NB4 (cell line): ENCODE measurements around the gene EMP1.

Experiments
- POLR2A ChIP-seq: IDR thresholded peaks from 2 replicates; pipeline ENCODE4 v1.6.1; 2011; ENCODE audit warnings: mild to moderate bottlenecking; ENCODE audit not compliant: insufficient read length; ENCODE audit errors: extremely low read depth
- TF ChIP-seq, protein P1 (sequence below): IDR thresholded peaks from one replicate; pipeline ENCODE4 v1.5.1; 2012; ENCODE audit warnings: low read depth, low read length

- TF ChIP-seq, protein P1, sequence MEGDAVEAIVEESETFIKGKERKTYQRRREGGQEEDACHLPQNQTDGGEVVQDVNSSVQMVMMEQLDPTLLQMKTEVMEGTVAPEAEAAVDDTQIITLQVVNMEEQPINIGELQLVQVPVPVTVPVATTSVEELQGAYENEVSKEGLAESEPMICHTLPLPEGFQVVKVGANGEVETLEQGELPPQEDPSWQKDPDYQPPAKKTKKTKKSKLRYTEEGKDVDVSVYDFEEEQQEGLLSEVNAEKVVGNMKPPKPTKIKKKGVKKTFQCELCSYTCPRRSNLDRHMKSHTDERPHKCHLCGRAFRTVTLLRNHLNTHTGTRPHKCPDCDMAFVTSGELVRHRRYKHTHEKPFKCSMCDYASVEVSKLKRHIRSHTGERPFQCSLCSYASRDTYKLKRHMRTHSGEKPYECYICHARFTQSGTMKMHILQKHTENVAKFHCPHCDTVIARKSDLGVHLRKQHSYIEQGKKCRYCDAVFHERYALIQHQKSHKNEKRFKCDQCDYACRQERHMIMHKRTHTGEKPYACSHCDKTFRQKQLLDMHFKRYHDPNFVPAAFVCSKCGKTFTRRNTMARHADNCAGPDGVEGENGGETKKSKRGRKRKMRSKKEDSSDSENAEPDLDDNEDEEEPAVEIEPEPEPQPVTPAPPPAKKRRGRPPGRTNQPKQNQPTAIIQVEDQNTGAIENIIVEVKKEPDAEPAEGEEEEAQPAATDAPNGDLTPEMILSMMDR: no peak
- no peak for TF ChIP-seq POLR2A
Observed at GRCh38 chr12:13252616-13253015, 56.1 kb downstream of the EMP1 start.
